Suppressor macrophage treated with lipopolysaccharide for 4 hours (primary cell): ENCODE results near the gene GRAMD1B.

Experiments used
- DNase-seq: peaks from one replicate; pipeline ENCODE4 v3.0.0-alpha.2; 2020

The GRAMD1B gene

GRCh38 chr11:123575441-123575840, 145.4 kb downstream of the GRAMD1B start:
- no peak for DNase-seq

DNA sequence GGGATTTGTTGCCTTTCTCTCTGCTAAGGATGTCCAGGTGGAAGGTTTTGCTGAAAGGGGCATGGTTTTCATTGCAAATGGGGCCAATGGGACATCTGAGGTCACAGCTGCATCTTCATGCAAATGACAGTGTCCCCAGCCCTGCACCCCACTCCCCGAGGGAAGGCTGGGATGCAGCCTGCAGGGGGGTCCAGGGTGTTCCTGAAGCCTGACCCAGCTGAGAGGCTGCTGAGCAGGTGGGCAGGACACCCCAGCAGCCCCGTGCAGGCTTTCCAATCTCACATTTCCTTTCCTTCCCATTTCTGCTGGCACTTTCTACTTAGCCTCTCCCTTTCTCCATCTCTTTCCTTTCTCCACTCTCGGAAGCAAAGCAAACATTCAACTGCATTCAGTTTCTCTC, 146.0 kb downstream of the GRAMD1B start:
- no peak for DNase-seq

DNA sequence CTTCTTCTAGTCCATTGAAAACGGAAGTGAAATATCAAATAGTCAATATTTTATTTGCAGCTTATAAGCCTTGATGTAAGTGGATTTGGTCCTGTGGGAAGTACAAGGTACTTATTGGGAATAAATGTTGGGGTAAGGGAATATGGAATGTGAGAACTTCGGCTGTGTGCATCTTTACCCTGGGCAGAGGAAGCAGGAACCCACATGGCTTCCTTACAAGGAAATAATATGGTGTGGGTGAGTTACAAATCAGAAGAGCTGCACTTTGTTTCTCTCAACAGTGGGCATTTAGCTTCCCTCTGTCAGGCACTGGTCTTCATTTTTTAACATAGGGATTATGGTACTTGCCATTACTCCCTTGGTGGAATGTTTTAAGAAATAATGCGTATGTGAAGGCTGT, 146.4 kb downstream of the GRAMD1B start:
- no peak for DNase-seq

DNA sequence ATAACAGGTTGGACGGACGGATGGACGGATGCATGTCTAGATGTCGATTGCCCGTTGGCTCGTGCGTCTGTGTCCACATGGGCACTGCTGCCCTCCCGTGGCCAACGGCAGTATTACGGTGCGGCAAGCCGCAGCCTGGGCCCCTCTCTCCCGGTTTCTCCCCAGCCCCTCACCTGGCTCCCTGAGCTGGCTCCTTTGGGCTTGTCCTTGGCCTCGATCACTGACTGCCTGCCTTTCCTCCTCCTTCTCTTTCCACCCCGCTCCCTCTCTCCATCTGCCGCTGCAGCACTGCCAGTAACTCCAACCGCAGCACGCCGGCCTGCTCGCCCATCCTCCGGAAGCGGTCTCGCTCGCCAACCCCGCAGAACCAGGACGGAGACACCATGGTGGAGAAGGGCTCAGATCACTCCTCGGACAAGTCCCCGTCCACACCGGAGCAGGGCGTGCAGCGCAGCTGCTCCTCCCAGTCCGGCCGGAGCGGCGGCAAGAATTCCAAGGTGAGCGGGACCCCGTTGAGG, 147.1 kb downstream of the GRAMD1B start:
- peak; percentile 76 for DNase-seq

DNA sequence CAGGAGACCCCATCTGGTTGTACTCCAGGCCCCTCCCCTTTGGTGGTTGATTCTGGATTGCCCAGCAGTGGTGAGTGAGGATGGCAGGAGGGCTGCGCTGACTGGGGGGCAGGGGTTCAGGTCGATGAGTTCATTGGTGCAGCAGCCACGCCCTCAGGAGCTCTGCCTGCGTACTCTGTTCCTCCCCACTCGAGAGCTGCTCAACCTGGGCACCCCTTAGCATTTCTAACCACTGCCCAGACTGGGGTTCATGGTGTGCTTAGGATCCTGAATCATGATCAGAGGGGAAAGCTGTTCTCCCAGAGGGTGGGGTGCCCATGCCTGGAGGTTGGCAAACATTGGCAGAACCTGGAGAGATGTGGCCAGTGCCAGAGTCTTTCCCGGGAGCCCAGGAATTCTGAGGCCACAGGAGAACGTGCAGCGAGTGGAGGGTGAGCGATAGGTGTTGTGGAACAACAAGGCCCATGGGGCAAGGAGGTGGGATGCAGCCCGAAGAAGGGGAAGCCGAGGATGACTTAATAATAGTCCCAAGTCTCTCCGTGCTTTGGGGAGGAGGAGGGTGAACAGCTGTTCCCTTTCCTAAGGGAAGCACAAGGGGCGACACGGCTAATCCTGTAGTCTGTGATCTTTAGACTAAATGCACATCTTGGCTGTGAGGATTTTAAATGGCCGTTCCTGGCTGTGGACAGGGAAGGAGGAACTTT, 148.9 kb downstream of the GRAMD1B start:
- DNase-seq = no peak

DNA sequence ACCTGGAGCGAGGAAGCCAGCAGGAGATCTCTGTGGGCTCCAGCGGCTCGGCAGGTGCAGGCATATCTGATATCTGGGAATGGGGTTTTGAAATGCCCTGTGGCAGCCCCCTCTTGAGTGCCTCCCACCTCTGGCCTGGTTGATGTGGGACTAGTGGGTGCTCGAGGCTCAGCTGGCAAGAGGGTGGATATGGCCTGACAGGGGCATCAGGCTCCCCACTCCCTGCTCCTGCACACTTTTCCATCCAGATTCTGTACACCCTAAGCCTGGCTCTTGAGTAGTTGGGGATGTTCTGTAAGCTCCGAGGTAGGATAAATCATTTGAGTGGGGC, 149.4 kb downstream of the GRAMD1B start:
- DNase-seq = no peak

DNA sequence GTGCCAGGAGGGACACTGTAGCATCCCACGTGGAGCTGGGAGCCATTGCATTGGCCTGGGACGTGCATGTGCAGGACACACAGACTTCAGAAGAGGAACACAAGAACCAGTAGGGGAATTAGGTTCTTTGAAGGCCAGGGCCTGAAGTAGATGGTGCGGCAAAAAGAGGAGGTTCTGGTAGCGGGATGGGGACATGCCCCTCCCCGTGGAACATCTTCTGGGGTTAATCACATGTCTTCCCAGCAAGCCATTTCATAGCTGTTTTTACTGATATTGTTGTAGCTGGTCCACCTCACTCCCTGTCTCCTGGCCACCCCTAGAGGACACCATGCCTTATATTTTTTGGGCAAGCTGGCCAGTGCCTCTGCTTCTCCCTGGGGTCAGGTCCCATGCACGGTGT, 150.1 kb downstream of the GRAMD1B start:
- no peak for DNase-seq

- peak; percentile 59 for DNase-seq
Measured at GRCh38 chr11:123580557-123581275, 150.6 kb downstream of the GRAMD1B start.

- no peak for DNase-seq
Measured at GRCh38 chr11:123581651-123582399, 151.8 kb downstream of the GRAMD1B start.

DNA sequence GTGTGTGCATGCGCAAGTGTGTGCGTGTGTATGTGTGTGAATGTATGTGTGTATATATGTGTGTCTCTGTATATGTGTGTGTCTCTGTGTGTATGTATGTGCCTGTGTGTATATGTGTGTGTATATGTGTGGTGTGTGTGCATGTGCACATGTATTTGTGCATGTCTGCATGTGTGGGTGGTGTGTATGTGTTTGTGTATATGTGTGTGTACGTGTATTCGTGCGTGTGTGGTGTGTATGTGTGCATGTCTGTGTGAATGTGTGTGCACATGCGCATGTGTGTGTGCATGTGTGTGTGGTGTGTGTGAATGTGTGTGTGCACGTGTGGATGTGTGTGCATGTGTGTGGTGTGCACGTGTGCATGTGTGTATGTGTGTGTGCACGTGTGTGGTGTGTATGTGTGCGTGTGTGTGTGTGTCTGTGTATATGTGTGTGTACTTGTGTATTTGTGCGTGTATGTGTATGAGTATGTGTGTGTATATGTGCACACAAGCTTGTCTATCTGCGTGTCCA, 153.0 kb downstream of the GRAMD1B start:
- no peak for DNase-seq

DNA sequence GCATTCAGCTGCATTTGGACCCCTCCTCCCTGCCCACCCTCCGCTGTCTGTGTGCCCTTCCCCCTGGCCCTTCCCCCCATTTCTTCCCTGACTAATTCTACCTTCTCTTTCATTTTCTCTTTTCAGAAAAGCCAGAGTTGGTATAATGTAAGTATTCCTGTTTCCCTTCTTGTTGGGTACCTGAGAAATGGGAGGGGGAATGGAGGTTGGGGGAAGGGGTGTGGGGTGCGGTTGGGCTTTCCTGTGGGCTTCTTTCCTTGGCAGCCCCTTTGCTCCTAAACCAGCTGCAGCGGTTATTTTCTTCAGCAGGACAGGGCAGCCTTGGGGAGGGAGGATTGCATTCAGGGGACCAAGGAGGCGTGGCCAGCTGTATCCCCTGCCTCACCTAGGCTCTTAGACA, 154.1 kb downstream of the GRAMD1B start:
- DNase-seq = no peak

GRCh38 chr11:123584737-123585136, 154.7 kb downstream of the GRAMD1B start:
- no peak for DNase-seq

DNA sequence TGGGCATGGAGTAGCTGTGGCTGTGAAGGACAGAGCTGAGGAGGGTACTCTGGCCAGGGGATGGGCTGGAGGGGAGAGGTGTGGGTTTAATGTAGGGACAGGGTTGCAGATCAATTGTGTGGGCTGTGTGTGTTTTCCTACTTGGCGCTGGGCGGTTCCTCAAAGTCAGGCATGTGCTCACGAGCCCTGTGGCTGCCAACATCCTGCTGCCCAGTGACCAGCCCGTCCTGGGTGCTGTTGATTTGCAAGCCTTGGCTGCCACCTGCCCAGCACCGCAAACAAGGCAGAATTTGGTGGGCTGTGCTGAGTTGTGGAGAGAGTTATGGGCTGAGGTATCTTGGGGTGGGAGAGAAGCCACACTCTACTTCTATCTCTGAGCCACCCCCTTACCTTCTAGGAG, 155.1 kb downstream of the GRAMD1B start:
- DNase-seq = no peak

GRCh38 chr11:123585706-123586105, 155.6 kb downstream of the GRAMD1B start:
- no peak for DNase-seq

- no peak for DNase-seq
Measured at GRCh38 chr11:123586568-123586967, 156.5 kb downstream of the GRAMD1B start.

- no peak for DNase-seq
Measured at GRCh38 chr11:123587044-123587443, 157.0 kb downstream of the GRAMD1B start.

DNA sequence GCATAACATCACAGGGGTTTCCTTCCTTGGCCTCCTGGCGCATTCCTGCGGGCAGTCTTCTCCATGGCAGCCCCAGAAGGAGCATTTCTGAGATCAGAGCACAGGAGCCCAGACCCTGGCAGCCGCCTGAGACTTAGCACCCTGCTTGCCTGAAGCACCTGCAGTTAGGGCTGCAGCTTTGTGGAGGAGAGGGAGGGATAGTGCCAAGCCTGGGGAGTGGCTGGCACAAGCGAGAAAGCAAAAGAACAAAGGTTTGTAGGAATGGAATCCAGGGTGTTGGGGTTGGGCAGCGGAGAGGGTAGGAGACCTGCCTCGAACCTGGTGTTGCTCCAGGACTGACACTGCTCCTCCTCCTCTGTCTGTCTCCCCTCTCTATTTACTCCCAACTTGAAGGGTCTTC, 157.5 kb downstream of the GRAMD1B start:
- DNase-seq = no peak

- DNase-seq = no peak
Measured at GRCh38 chr11:123588117-123588863, 158.2 kb downstream of the GRAMD1B start.

- DNase-seq = no peak
Measured at GRCh38 chr11:123588864-123589262, 158.8 kb downstream of the GRAMD1B start.

DNA sequence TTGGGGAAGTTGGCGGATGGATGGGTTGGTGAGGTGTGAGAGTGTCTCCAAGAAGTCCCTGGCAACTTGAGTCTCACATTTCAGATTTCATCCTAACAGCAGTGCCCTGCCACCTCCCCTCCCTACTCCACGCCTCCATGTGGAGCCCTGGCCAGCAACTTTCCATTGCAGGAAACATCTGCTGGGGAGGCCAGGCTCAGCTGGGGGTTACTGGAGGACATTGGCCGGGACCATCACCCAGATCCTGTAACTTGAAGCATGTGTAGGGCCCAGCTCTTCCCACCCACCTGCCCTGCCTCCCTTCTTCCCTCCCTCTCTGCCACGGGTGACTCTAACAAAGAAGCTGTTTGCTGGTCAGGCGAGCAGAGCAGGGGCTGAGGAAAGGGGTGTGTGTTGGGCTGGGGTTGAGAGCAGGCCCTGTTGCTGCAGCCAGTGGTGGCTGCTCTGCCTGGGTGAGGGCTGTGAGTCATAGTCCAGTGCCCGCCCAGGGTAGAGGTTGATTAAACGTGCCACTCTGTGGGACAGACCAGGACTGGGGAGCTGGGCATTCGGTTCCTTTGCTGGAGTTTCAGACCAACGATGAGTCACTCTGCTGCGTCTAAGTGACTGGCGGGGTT, 160.3 kb downstream of the GRAMD1B start:
- DNase-seq = peak; percentile 12

DNA sequence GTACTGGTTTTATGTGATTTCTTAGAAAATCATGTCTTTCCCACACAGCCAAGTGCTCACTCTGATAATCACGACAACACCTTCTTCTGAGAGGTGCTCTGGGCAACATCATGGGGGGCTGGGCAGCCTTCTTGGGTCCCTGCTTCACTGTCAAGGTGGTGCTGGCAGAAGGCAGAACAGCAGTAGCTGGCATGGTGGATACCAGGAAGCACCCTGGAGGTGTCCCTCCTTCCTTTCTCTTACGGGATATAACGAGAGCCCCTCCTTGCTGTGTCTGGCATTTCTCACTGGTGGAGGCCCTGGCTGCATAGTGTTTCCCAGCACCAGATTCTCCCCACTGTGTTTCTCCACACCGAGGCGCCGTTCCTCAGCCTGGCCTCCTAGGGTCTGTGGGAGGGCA, 163.5 kb downstream of the GRAMD1B start:
- no peak for DNase-seq

DNA sequence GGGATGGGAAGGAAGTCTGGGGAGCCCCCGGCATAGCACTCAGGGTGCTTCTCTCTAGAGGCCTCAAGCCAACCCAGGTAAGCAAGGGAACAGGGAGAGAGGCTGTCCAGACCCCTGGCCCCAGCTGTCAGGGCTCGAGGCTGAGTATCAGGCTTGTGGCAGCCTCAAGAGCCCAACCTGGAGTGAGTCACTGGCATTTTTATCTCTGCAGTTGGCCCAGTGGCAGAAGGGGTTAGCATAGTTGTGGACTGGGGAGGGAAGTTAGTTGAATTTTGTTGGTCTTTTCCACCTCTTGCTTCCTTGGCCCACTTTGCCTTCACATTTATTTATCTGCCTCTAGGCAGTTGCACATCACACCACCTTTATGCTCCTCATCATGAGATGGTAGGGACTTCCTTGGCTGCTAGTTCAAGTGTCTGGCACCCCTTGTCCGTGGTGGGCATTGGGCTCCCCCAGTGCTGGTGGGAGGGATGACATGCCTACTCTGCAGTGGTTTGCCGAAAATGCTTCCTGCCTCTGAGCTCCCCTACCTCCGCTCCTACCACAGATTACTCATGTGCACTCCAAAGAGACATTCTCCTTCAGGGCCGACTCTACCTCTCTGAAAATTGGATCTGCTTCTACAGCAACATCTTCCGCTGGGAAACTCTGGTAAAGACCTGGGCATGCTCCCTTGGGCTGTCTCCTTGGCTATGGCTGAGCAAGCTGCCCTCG, 164.3 kb downstream of the GRAMD1B start:
- DNase-seq = no peak
